Ishikawa (cell line): ENCODE data around the gene NCOA1.

Source experiments
- EP300 ChIP-seq: IDR thresholded peaks from 2 replicates; pipeline ENCODE4 v1.6.1; 2012; ENCODE audit warnings: borderline replicate concordance
- FOXM1 ChIP-seq: IDR thresholded peaks from 2 replicates; pipeline ENCODE4 v1.6.1; 2012; ENCODE audit warnings: low read depth, borderline replicate concordance
- RAD21 ChIP-seq: IDR thresholded peaks from 2 replicates; pipeline ENCODE4 v1.6.1; 2012; ENCODE audit warnings: low read depth
- REST ChIP-seq: IDR thresholded peaks from 2 replicates; pipeline ENCODE4 v1.6.1; 2012; ENCODE audit warnings: low read depth, mild to moderate bottlenecking
- USF1 ChIP-seq: IDR thresholded peaks from 2 replicates; pipeline ENCODE4 v1.6.1; 2012
- TF ChIP-seq, protein P1 (sequence below): IDR thresholded peaks from 2 replicates; pipeline ENCODE4 v1.6.1; 2012

DNA sequence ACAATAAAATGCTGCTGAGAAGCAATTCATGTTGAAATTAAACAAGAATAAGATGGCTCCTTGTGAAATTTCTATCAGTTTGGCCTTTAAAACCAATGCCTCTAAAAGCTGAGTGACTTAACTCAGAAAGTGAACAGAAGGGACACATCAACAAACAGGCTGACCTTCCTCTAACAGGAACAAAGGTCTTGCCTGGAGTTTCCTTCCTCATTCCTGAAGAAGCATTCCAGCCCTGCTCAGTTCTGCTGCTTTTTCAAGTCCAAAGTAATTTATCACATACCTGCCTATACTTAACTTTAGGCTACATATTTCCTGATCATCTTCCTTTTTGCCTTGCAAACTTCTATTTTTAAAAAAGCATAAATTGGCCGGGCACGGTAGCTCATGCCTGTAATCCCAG lies 288.1 kb downstream of the NCOA1 start:
- TF ChIP-seq, protein P1, sequence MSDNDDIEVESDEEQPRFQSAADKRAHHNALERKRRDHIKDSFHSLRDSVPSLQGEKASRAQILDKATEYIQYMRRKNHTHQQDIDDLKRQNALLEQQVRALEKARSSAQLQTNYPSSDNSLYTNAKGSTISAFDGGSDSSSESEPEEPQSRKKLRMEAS: no peak
- TF ChIP-seq EP300: no peak
- no peak for TF ChIP-seq REST
- no peak for TF ChIP-seq USF1
- TF ChIP-seq RAD21: no peak
- TF ChIP-seq FOXM1: no peak
